ENCODE data around the gene TIGAR.
A peak's percentile ranks its signal among the peaks of the same experiment; 100 is the strongest.

TIGAR gene

DNA sequence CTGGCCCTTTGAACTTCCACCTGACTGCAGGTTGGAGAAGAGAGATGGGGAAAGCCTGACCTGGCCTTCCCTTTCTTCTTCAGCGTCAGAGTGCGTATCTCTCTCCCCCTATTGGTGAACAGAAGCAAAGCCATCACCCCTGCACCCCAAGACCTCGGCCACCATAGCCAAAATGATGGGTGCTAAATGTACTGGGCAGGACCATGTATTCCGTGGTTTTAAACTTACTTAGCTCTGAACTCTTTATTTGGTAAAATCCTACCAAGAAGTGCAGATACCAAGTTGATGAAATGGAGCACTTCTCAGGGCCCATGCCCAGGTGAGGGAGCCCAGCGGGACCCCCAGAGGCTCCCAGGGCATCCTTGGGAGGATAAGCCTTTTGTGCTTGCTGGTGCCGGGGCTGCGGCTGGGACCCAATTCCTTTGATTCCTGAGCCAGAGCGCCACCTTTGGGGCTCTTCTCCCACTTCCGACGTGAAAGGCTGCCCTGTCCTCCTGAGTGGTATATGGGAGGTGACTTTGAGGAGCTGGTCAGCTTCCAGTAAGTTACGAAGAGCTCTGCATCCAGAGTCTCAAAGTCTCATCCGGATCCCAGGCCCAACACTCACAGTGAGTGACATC is 38.0 kb upstream of the TIGAR start:
- no peak for DNase-seq (ENCODE audit: low spot score)

DNA sequence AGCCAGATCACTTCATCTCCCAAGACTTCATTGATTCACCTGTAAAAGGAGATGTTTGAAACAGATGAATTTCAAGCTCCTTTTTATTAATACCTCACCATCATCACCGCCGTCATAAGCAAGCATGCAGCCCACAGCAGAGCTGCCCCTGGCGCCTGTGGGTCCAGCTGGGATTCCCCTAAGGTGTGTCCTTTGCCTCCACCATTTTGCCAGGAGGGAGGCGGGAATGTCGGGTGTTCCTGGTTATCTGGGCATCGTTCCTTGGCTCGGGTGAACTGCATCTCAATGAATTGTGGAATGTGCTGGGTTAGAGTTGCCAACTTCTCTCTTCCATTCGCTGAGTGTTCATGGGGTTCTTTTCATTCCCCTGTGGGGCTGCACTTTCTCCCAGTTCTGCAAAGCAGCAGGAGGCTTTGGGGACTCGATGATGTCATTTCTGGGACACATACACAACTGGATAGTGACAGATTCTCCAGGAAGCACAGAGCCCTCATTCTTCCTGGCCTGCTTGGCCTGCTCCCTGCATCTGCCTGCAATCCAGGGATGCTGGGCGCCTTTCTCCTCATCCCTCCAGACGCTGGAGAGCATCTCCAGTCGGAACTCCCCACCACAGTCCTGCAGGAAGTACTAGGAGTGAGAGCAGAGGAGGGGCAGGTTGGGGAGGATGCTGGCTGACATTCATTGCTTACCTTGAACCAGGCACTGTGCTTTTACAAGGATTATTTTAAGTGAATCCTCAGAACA is 37.3 kb upstream of the TIGAR start:
- no peak for DNase-seq (ENCODE audit: low spot score)

DNA sequence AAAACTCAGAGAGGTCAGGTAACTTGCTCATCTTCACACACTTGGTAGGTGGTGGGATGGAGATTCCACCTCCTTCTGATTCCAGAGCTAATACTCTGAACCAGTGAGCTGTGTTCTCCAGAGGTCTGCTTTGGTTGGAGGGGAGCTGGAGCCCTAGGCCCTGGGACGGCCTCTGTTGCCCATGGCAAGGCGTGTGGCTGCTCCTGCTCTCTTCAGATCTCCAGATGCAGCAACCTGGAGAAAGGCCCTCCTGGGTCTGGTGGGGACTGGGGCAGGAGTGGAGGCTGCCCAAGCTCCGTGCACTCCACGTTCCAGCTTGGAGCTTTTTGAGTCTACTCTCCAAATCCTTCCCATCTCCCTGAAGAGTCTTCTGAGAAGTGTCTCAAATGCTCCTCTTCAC is 36.7 kb upstream of the TIGAR start:
- no peak for DNase-seq (ENCODE audit: low spot score)

DNA sequence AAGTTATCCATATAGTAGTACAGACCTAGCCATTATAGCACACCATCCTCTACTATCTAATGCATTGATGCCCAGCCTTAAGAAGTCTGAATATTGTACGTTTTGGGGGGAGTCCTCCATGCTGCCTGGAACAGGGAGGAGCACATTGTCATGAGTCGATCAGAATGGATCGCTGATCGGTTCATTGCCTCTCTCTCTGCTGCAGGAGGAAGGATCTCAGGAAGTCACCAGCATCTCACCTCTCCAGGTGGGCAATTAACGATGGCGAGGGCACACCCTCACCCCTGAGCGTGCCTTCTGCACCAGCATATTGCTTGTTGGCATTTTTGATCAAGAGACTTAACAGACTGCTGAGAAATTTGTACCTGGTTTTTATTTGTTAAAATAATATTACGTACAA is 35.9 kb upstream of the TIGAR start:
- no peak for DNase-seq (ENCODE audit: low spot score)

DNA sequence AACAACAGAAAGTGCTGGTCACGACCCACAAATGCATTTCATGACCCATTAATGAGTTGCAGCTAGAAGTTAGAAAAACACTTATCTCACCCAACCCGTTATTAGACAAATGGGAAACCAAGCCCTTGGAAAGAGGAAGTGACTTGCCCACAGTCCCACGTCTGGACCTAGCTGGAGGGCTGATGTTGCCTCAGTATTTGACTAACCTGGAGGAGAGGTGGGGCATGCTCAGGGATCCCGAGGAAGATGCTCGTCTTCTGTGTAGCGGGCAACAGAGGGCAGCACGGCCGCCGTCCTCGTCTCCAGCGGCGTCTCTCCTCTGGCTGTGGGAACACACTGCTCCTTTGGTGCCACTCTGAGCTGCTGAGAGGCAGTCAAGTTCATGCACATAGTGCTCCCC is 34.8 kb upstream of the TIGAR start:
- no peak for DNase-seq (ENCODE audit: low spot score)

DNA sequence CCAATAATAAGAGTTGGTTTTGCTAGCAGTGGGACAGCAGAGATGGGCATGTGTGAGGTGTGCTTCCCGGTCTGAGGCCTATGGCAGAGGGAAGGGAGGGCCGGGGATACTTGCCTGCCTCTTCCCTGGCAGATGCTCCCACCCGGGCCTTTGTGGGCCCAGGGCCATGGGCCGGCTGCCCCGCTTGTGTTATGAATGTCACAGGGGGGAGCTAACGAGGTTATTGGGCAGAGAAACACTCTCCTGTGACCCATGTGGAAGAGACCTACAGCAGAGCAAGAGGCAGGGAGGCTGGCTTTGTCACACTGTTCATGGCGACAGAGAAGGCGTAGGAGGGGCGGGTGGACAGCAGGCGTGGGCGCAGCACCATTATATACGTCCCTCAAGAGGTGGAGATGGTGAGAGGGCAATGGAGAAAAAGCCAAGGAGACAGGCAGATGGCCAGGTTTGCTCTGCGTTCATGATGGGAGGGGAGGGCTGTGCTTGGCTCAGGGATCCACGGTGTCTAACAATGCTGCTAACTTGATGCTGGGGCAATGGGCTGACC is 34.2 kb upstream of the TIGAR start:
- DNase-seq (ENCODE audit: low spot score), result no peak

DNA sequence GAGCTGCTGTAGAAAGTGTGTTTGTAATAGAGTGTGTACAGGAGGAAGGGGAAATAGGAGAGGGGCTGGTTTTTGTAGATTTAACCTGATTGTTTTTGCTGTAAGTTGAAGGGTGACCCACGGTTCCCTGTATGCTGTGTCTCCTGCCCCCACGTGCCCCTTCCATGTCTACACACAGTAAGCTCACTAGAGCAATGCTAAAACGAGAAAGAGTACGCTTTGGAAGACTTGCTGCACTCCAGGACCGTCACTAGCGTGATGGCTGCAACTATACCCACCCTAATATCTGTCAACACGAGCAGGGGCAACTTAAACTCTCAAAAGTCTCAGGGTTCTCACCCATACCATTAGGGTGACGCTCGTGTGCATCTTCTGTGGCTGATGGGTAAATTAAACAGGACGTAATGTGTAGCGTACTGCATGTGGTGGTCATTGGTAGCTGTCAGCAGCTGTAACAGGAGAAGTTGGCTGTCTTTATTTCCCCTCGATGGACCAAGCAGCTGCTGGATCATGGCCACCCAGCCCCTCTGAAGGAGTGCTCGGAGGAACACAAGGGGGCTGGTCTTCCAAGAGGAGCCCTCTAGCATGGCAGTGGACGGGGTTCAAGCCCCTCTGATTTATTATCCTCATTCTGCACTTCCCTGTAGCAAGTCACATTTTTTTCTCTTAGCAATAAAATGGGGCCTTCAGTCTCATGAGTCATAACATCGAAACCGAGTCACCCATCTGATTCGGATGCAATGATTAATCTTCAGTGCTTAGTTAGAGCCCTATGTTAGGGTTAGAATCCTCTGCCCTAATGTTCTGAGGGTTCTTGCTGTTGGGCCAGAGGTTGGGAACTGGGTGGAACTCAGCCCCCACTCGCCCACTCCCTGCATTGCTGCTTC is 33.4 kb upstream of the TIGAR start:
- DNase-seq (ENCODE audit: low spot score), result no peak

DNA sequence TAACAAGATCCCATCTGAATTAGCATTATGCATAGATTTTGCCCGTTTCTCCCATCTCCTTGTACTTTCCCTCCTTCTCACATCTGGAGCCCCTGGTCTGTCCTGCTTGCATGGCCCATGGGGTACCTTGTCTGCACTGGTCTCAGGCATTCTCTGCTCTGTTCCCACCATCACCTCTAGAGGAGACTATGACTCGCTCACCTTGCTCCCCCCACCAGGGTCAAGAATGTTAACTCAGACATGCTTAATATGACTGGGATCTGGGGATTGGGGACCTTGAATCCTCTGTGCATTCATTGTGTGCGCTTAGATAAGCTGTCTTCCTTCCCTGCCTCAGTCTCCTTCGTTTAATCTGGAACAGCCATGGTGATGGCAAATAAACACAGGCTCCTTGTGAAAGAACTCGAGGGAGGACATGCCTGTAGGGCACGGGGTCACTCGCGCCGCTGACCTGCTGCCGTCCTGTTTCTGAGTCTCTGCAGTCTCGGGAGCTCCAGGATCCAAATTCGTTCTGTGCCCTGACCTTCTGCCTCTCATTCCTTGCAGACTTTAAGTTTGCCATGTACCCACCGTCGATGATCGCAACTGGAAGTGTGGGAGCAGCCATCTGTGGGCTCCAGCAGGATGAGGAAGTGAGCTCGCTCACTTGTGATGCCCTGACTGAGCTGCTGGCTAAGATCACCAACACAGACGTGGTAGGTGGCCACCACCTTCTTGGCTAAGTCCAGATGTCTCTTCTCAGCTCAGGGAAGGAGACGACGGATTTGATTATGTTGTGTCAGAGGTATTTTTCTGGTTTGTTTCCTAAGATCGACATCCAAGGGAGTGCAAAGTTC is 32.5 kb upstream of the TIGAR start:
- no peak for DNase-seq (ENCODE audit: low spot score)

DNA sequence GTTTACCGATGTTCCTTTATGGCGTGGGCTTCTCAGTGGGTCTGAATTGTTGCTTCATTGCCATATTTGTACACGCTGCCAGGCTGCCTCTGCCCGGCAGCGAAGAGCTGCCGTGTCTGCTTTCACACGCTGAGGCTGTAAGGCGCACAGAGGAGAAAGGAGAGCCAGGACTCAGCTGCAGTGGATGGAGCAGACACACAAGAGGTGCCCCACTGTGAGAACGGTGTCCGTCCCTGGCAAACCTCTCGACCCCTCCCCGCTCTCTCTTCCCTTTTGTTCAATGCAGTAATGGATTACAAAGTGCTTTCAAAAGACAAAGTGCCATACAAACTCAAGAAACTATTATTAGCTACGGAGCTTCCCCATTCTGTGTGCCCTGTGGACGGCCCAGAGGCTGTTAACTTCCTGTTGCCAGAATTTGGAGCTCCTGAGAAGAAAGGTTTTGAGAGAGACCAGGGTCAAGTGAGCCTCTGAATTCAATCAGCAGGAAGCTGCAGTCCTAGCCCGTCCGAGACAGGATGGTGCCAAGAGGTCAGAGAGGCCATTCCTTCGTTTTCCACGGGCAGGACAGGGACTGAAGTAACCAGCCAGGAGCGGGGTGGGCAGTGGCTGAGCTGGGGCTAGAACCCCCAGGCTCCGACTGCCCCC is 31.7 kb upstream of the TIGAR start:
- DNase-seq (ENCODE audit: low spot score), result no peak

DNA sequence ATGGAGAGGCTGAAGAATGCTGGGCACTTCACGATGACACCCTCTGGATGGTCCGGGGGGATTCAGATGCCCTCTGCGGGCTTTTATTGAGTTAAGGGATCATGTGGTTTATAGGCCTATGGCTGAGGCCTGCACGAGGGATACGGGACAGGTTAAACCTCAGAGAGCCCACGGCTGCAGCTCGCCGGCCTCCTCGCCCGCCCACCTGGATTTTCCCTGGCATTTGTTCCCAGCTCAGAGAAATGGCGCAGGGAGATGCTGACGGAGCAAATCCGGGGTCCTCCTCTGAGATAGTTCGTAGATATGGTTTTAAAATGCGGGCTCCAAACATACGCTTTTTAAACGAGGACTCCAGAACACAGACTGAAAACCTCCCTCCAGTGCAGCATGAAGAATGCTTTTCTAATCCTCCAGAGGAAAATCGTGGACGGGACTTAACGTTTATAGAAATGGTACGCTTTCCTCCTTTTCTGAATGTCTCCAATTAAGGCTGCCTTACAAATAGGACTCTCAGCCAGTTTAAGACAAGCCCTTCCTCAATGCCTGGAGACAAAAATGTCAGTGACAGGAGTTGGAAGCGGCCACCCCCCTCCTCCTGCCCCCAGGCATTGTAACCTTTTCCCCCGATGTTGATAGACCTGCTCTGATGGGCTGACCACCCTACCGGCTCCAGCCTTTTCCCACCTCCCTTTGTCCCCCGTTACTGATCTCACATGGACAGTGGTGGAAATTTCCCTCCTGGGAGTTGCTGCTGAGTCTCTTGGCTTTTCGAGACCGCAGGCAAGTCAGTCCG is 30.8 kb upstream of the TIGAR start:
- no peak for DNase-seq (ENCODE audit: low spot score)

DNA sequence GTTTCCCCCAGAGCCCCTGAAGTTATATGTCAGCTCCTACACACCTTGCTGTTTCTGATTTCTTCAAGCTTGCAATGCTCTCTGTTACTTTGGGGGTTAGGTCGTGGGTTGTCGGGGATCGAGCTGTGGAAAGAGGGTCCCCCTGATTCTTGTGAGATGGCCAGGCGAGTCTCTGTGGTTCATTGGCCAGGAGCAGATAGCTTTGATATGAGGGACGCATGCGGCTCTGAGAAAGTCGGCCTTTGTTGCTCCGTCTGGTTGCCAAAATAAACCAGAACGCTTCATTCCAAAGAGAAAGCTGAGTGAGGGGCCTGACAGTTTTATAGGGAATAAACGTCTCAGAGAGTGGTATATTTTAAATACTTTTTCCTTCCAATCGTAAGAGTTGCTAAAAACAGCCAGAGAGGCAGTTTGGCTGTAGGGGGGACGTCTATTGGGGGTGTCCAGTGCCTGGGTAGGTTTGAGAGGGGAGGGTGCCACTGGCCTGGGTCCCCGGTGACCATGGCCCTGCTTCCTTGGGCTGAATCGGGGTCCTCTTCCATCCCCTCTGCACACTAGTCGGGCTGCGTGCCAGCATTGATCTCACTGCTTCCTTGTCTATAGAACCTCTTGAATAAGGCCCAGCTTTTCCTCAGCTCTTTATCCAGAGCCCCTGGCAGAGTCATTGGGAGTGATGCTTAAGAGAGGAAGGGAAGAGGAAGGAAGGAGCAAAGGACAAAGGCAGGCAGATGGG is 28.5 kb upstream of the TIGAR start:
- no peak for DNase-seq (ENCODE audit: low spot score)

DNA sequence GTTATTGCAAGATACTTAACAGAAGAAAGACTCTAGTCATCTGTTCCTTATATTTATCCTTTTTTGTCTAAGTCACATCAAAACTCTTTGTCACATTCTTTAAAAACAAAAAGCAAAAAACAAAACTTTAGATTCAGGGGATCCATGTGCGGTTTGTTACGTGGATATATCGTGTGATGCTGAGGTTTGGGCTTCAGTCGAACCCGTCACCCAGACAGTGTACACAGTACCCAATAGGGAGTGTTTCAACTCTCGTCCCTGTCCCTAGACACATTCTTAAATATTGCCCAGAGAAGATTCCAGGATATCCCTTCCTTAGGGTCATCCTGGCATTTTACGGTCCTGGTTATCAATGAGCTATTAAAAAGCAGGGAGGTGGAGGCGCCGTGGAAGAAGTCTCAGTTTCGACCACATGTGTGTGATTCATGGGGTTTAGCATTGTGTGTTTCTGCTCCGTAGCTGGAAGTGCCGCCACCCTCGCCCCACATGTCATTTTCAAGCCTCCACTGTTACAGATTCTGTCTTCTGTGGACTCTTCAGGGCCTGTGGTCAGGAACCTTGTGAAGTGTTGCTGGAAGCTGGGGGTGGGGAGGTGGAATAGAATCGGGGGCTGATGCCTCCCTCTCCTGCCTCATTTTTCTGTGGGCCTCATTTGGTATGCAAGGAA is 27.6 kb upstream of the TIGAR start:
- DNase-seq (ENCODE audit: low spot score), result no peak

DNA sequence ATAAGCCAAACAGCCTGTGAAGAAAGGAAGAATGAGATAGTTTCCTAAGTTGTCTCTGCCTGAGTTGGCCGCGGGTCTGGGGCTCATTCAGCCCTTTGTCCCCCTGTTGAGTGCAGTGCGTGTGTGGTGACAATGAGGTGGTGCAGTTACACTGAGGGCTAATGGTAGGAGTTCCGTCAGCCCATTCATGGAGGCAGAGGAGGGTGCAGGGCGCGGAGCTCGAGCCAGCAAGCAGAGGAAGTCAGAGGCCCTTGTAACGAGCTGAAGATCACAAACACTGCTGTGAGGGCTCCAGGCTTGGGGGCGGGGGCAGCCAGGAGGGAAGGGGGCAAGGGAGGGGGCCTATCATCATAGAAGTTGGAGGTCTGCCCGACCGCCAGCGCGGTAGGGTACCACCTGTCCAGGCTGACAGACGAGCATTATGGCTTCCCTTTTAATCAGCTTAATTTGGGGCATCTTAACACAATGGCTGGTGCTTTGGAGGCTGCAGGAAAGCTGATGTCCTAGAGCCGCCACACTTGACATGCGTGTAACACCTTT is 27.0 kb upstream of the TIGAR start:
- DNase-seq (ENCODE audit: low spot score), result no peak

DNA sequence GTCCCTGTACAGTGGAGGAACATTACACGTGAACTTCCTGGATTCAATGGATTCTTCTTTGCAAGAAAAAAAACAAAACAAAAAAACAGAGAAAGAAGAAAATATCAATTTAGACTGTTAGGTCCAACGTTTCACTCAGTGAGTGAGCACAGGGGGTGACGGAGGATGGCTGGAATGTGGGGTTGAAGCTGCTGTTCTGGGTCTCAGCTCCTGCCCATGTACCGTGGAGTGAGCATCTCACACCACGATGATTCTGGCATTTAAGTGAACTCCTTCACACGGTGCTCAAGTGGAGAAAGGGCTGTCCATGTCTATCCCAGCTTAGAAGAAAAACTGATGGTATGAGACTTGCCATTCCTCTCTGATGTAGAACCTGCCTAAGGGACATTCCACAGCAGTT is 24.3 kb upstream of the TIGAR start:
- DNase-seq (ENCODE audit: low spot score), result no peak

DNA sequence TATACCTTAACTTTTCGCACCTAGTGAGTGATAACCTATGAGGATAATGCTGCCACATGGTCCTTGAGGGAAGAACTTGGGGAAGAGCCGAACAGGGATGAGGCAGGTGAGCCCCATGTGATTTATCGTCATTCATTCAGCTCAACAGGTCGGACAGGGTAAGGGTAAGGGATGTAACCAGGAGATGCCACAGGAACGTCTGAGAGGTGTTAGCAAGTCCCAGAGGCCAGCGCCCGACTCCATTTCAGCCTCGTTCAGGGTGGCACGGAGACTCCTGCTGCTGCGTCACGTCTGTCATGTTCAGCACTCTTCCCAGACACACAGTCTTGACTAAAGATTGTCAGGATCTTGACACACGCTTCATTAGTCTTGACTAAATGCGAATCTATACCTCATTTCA is 23.4 kb upstream of the TIGAR start:
- no peak for DNase-seq (ENCODE audit: low spot score)

DNA sequence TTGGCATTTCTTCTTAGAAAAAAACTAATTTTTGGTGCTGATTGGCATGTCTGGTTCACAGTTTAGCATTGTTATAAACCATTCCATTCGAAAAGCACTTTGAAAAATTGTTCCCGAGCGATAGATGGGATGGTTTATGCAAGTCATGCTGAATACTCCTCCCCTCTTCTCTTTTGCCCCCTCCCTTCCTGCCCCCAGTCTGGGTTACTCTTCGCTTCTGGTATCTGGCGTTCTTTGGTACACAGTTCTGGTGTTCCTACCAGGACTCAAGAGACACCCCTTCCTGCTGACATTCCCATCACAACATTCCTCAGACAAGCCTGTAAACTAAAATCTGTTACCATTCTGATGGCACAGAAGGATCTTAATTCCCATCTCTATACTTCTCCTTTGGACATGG is 20.1 kb upstream of the TIGAR start:
- DNase-seq (ENCODE audit: low spot score), result no peak

DNA sequence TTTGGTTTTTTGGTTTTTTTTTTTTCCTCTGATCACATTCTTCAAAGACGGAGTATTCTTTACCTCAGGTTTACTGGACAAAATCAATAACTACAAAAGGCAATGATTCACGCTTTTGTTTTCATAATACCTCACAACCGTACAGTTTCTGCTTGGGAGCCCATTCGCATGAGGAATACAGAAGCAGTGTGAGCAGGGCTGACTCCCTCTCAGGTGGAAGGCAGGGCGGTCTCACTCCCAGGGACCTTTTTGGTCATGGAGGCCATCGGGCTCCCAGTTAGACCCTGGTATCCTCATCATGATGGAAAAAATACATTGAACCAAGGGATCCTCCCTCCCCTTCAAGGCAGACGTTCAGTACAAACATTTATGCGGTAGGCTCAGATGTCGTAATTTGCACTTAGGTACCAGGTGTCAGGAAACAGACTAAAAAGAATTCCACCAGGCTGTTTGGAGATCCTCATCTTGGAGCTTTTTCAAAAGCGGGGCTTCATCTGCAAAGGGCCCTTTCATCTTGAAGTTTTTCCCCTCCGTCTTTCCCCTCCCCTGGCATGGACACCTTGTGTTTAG is 19.0 kb upstream of the TIGAR start:
- DNase-seq (ENCODE audit: low spot score), result no peak

DNA sequence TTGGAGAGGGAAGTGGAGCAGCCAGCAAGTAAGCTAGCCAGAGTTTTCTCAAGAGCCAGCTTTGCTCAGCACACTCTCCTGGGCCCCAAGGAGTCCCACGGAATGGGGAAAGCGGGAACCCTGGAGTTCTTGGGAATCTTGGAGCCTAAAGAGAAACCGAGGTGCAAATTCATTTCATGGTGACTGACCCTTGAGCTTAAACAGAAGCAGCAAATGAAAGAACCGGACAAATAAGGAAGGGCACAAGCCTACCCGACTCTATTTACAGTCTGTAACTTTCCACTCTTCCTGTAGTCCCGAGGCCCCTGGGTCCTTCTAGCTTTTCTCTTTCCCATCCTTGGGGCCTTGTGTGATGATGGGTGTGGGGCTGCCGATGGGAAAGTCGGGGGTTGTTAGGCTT is 18.1 kb upstream of the TIGAR start:
- peak; percentile 40 for DNase-seq (ENCODE audit: low spot score)

DNA sequence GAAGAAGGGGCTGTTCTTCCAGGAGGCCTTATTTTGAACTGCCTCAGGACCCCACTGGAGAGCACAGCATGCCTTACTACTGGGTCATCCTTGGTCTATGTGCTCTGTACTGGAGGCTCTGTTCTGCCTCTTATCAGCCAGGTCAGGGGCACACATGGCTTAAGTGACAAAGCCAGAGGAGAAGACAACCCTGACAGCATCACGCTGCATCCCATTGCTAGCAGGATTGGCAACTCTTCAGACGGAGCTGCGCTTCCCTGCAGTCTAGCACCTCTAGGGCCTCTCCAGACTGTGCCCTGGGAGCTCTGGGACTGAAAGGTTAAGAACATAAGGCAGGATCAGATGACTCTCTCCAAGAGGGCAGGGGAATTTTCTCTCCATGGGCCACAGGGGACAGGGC is 17.3 kb upstream of the TIGAR start:
- DNase-seq (ENCODE audit: low spot score), result no peak
